Upper lobe of left lung (tissue), 6 donors: ENCODE results near the gene LHCGR. TPM values are rescaled to one million over a fixed set of nuclear protein-coding genes. Genes with fewer than 3 reads are reported as not detected.

ENCODE experiments used
- ATAC-seq, 2 donors: fragments of 200-7000 bp; cut with Tn5 transposase; one replicate each; pipeline ENCODE4 v1.9.1; 2022; ENCODE audit warnings: mild to moderate bottlenecking in 2 of 2, moderate library complexity in 2 of 2; ENCODE audit not compliant: low FRiP score in 2 of 2
- DNase-seq, 2 donors: peaks; one replicate each; pipeline ENCODE4 v3.0.0-alpha.2; 2019 to 2020
- H3K27ac ChIP-seq, 4 donors: fragments of 200-600 bp; sonication (generic); one replicate each; pipeline ENCODE4 v1.5.1; 2016 to 2019
- H3K27me3 ChIP-seq, 4 donors: fragments of 200-600 bp; sonication (generic); one replicate each; pipeline ENCODE4 v1.5.1; 2017 to 2019
- H3K36me3 ChIP-seq, 4 donors: fragments of 200-600 bp; sonication (generic); one replicate each; pipeline ENCODE4 v1.5.1; 2016 to 2019
- H3K4me1 ChIP-seq, 4 donors: fragments of 200-600 bp; sonication (generic); one replicate each; pipeline ENCODE4 v1.5.1; 2018 to 2019
- H3K4me3 ChIP-seq, 4 donors: fragments of 200-600 bp; sonication (generic); one replicate each; pipeline ENCODE4 v1.5.1; 2017 to 2019; ENCODE audit warnings: mild to moderate bottlenecking in 2 of 4, moderate library complexity in 1 of 4
- H3K9me3 ChIP-seq, 4 donors: fragments of 200-600 bp; sonication (generic); one replicate each; pipeline ENCODE4 v1.5.1; 2018 to 2019
- CTCF ChIP-seq, 6 experiments: fragments of 450-650 bp in 4 of 6; fragments of 200-600 bp in 2 of 6; sonication (generic) in 2 of 6; IDR thresholded peaks; one replicate each; pipeline ENCODE4 v1.5.1; 2016 to 2019; ENCODE audit warnings: antibody characterized with exemption in 6 of 6
- EP300 ChIP-seq, 4 donors: sonication (generic); formaldehyde crosslinking; IDR thresholded peaks; one replicate each; pipeline ENCODE4 v1.5.1; 2017; ENCODE audit warnings: antibody characterized with exemption in 4 of 4, control low read depth in 2 of 4
- POLR2A ChIP-seq, 4 donors: fragments of 450-650 bp; IDR thresholded peaks; one replicate each; pipeline ENCODE4 v1.5.1; 2016 to 2017; ENCODE audit warnings: antibody characterized with exemption in 4 of 4, mild to moderate bottlenecking in 2 of 4
- POLR2AphosphoS5 ChIP-seq, 2 donors: sonication (generic); formaldehyde crosslinking; IDR thresholded peaks; one replicate each; pipeline ENCODE4 v1.5.1; 2017; ENCODE audit warnings: antibody characterized with exemption in 2 of 2
- WGBS, 2 donors: methylation state at CpG; one replicate each; pipeline ENCODE4 v1.1.5; 2017 to 2018; 5-methylcytosine and 5-hydroxymethylcytosine counted together
- total RNA-seq, 6 donors: library from RNA; depleted of rRNA in 4 of 6; stranded (reverse); fragments of >200 nt in 4 of 6; gene quantifications; one replicate each; pipeline versions ENCODE4 v1.1.0 to v1.2.1, GENCODE V29; 2016 to 2021
- donor health status: DM: no; HTN: no; CAD: no; lungs with moderate emphysema.
- donor health status: DM: no; HTN: yes; CAD: no; lungs with severe emphysema.

The LHCGR gene
- total RNA-seq, 6 donors from 2014 or later, result 0.72 TPM; not detected in 5

- no peak for TF ChIP-seq POLR2A (IDR thresholded peaks at IDR 0.05)
- TF ChIP-seq POLR2AphosphoS5 (IDR thresholded peaks at IDR 0.05), result no peak
- TF ChIP-seq EP300 (IDR thresholded peaks at IDR 0.05), result no peak
- TF ChIP-seq CTCF (IDR thresholded peaks at IDR 0.05), result no peak
- ATAC-seq (no peak), DNase-seq (no peak)
- no peak overlapping the region for H3K27ac ChIP-seq
- no peaks in the 10 kb centered on the region for H3K36me3 ChIP-seq
- peaks cover 0 to 7% (median 0%) of the 10 kb centered on the region in 4 donors for H3K9me3 ChIP-seq
- no peak overlapping the region for H3K4me3 ChIP-seq
- peaks cover 0 to under 1% (median 0%) of the 10 kb centered on the region in 4 donors for H3K4me1 ChIP-seq
- no peaks in the 10 kb centered on the region for H3K27me3 ChIP-seq
- 85 to 89% methylated on average over 3 of the region's 3 CpGs for WGBS, 2 donors
Observed at GRCh38 chr2:48760826-48761225, 5.3 kb upstream of the LHCGR start.

DNA sequence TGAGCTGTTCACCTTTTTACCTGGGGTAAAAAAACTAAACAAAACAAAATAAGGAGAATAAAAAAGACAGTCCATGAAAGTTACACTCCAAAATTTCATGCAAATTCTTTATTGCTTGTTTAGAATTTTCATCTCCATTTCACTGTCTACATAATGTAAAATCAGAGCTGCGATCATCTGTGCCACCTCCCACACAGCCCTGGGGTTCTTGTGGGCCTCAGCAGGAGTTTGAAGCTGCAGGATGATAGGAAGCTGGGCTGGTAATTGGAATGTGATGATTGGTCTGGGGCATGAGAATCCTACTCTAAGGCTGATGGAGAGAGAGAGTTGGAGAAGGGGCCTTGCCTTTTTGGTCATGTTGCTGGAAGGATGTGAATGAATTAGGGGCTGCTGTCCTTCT is 4.2 kb upstream of the LHCGR start:
- DNase-seq (no peak), ATAC-seq (no peak)
- Histone ChIP-seq H3K4me1 (peaks cover 0 to 10% (median 5%) of the 10 kb centered on the region in 4 donors), H3K9me3 (peaks cover 0 to 7% (median 0%) of the 10 kb centered on the region in 4 donors), H3K36me3 (no peaks in the 10 kb centered on the region), H3K27ac (no peak overlapping the region), H3K27me3 (peaks cover 0 to 9% (median 2%) of the 10 kb centered on the region in 4 donors), H3K4me3 (no peak overlapping the region)
- TF ChIP-seq POLR2A (IDR thresholded peaks at IDR 0.05) (no peak), EP300 (IDR thresholded peaks at IDR 0.05) (no peak), POLR2AphosphoS5 (IDR thresholded peaks at IDR 0.05) (no peak), CTCF (IDR thresholded peaks at IDR 0.05) (no peak)
- 87 to 95% methylated on average over 1 of the region's 1 CpG for WGBS, 2 donors

- Histone ChIP-seq H3K27ac (no peak overlapping the region), H3K9me3 (no peaks in the 10 kb centered on the region), H3K36me3 (no peaks in the 10 kb centered on the region), H3K27me3 (peaks cover 0 to 9% (median 2%) of the 10 kb centered on the region in 4 donors), H3K4me3 (no peak overlapping the region), H3K4me1 (peaks cover 0 to 10% (median 5%) of the 10 kb centered on the region in 4 donors)
- TF ChIP-seq POLR2AphosphoS5 (IDR thresholded peaks at IDR 0.05) (no peak), POLR2A (IDR thresholded peaks at IDR 0.05) (no peak), CTCF (IDR thresholded peaks at IDR 0.05) (no peak), EP300 (IDR thresholded peaks at IDR 0.05) (no peak)
- ATAC-seq (no peak), DNase-seq (no peak)
- WGBS, 2 donors, result 35 to 66% methylated on average over 3 of the region's 3 CpGs
Observed at GRCh38 chr2:48756289-48756688, 765 bp upstream of the LHCGR start.

DNA sequence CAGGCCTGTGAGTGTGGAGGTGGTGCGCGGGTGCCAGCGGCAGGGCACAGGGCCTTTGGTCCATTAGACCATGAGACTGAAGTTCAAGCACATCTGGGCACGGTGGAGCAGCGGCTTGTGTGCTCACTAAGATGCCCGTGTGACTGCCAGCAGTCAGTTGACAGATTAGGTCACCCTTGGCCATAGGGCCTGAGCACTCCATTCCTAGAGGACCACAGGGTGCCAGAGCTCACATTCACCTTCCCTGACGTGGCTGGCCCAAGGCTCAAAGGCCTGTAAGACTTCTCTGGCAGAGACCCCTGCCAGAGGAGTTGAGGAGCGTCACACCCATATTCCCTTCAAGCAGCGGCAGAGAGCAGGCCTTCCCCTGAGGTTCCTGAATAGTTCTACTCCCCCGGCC is 650 bp downstream of the LHCGR start:
- peak in 1 of 2 donors; percentile 31 for DNase-seq
- Histone ChIP-seq H3K4me1 (peaks cover 0 to 10% (median 5%) of the 10 kb centered on the region in 4 donors), H3K9me3 (no peaks in the 10 kb centered on the region), H3K27ac (no peak overlapping the region), H3K4me3 (peak overlapping the region in 1 of 4 donors; percentile 17), H3K36me3 (no peaks in the 10 kb centered on the region), H3K27me3 (peaks cover 0 to 9% (median 2%) of the 10 kb centered on the region in 4 donors)
- peak in 1 of 2 donors; percentile 60 for ATAC-seq
- WGBS, 2 donors, result 77 to 87% methylated on average over 8 to 10 of the region's 10 CpGs
- no peak for TF ChIP-seq CTCF (IDR thresholded peaks at IDR 0.05)
- no peak for TF ChIP-seq POLR2A (IDR thresholded peaks at IDR 0.05)
- TF ChIP-seq EP300 (IDR thresholded peaks at IDR 0.05), result no peak
- no peak for TF ChIP-seq POLR2AphosphoS5 (IDR thresholded peaks at IDR 0.05)

- H3K36me3 ChIP-seq, result no peaks in the 10 kb centered on the region
- no peak overlapping the region for H3K27ac ChIP-seq
- no peak for DNase-seq
- H3K4me3 ChIP-seq, result no peak overlapping the region
- TF ChIP-seq POLR2A (IDR thresholded peaks at IDR 0.05), result no peak
- TF ChIP-seq POLR2AphosphoS5 (IDR thresholded peaks at IDR 0.05), result no peak
- no peak for TF ChIP-seq EP300 (IDR thresholded peaks at IDR 0.05)
- no peak for TF ChIP-seq CTCF (IDR thresholded peaks at IDR 0.05)
- no peaks in the 10 kb centered on the region for H3K9me3 ChIP-seq
- H3K27me3 ChIP-seq, result peaks cover 0 to 9% (median 2%) of the 10 kb centered on the region in 4 donors
- 80% methylated on average over 1 of the region's 1 CpG for WGBS, 2 donors
- no peak for ATAC-seq
- peaks cover 0 to 10% (median 5%) of the 10 kb centered on the region in 4 donors for H3K4me1 ChIP-seq
Observed at GRCh38 chr2:48753228-48753627, 2.3 kb downstream of the LHCGR start.
